HG02759 (cell line): ENCODE data around the gene DPYD.

Source experiments
- ATAC-seq: cut with Tn5 transposase; IDR thresholded peaks from one replicate; pipeline ENCODE4 v1.9.1; 2021; ENCODE audit warnings: mild to moderate bottlenecking, moderate library complexity; ENCODE audit not compliant: unreplicated experiment

The DPYD gene

DNA sequence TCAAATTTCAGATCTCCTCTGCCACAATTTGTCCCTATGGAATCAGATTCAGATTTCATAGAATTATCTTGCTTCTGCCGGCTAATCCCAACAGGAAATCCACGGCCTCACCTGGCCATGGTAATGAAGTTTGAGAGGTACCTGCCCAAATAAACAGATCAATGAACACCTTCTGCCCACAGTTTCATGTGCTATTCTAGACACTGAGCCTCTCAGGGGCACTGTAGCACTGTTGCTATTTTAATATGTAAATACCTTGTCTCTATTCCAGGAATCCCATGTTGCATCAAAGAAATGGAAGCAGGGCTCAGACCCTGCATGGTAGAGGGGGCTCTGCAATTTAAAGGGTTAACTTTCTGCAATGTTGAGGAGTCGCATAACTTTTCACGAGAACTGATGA lies 606.1 kb downstream of the DPYD start:
- no peak for ATAC-seq

DNA sequence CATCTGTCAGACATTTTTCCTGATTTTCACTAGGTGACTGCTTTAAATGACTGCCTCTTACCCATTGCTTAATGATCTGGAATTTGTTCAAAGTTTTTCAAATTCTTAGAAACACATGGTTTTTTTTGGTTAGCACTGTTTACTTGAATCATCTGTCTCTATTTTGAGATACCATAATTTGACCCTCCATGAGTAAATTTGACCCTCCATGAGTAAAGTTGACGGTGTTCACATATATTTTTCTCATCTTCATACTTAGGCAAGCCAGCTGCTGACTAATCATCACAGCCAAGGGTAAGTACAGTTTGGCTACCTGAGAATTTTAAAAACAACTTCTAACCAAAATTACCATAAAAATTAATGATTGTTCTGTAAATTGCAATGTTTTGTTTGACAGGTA lies 612.7 kb downstream of the DPYD start:
- no peak for ATAC-seq

DNA sequence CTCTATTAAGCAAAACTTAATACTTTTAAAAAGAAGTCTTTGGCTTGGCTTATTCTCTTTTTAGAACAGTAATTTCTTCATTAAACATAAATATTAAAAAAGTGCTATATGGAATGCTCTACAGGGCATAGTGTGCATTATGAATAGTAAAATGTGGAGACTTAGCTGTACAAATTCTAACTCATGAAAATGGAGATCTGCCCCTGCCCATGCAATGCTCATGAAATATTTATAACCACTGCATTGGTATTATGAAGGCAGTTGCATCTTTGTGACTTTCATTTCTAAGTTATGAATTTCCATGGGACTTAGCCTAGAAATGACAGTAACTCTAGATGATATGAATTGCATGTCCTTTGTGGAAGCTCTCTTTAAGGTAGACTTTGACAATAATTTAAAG lies 613.3 kb downstream of the DPYD start:
- no peak for ATAC-seq

DNA sequence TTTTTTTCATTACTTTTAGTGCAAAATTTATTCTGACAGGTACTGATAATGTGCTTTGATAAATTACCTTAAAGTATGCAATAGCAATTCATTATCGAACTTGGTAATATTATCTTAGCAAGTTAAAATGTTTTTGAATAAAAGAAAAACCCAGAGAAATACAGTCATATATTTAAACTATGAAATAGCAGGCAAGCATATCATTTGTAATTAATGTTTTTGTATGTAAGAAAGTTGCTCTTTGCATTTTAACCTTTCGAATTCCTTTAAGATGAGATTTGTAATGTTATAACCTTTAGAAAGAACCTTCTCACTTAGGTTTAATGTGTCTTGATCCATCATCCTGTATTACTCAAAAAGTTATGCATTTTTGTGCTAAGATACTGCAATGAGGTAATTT lies 613.7 kb downstream of the DPYD start:
- ATAC-seq, result no peak

DNA sequence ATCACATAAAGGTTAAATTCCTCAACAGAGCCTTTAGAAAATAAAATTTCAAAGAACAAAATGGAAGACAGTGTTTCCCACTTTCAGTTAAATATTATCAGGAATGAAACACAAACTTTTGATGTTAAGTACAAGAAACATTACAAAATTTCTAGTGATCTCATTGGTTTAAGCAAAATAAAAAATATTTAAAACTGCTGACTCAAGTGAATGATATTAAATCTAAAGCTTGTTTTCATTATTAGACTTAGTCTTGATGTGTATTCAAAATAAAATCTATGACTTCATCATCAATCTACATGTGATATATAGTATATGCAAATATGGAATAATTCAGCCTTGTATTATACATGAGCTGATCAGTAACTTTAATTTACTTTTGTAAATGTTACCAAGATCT lies 614.3 kb downstream of the DPYD start:
- ATAC-seq, result no peak

DNA sequence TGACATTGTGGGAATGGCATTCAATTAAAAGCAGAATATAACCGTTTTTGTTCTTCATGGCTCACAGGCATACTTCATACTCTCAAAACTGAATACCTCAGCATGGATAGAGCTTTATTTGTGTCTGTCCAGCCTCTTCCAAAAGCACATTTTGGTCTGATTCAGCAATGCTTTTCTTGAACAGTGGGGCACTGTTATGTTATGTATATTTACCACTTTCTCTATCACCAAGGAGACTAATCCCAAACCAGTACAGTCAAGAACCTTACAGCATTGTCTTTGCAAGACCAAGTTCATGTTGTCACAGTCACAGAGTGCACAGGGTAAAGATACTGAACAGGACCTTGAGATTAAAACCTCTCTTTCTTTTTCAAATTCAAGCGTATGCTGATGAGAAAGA lies 616.5 kb downstream of the DPYD start:
- no peak for ATAC-seq

DNA sequence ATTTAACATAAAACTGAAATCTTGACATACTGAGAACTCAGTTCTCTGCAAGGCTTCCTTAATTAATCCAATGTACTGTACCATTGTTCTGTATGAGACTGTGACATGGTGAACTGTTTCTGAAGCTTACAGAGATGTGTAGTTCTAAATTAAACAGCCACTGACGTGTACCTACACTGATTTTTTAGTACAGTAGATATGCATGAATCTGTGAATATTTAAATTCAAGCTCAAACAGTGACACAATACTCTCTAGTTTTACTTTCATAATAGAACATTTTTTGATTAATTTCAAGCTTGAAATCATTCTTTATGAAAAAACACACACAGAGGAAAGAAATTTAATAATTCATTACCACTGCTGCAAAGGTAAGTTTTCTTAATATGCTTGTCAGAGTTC lies 621.9 kb downstream of the DPYD start:
- no peak for ATAC-seq

DNA sequence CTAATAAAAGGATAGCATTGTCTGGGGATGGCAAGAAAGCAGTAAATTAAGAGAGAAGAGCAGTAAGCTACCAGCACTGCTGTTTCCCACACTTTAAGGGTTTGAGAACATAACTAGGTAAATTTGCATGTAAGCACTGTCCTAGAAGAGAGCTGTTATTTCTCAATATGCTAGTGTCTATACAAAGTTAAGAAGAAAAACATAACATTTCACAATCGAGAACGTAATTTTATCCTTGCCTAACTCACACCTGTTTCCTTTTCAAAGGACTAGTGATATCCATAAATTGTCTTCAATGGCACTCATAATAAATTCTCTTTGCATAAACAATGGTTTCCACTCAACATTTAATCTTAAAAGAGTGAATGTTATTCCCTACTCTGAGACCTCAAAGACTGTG lies 623.2 kb downstream of the DPYD start:
- ATAC-seq, result no peak

DNA sequence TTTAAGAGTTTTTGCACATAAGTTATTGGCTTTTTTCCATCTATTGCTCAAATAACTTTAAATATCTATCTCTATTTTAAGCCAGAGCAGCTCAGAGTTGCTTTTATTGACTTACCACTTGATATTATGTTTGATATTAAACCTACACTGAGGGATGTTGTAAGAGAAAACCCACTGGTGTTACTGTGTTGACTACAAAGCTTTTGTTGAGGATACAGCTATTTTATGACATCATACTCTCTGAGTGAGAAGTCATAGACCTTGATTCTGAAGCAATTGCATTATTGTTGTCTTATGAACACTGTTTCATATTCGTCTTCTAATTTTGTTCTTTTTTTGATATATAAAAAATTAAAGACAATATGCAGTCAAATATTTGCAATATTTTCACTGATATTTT lies 638.9 kb downstream of the DPYD start:
- ATAC-seq, result no peak

DNA sequence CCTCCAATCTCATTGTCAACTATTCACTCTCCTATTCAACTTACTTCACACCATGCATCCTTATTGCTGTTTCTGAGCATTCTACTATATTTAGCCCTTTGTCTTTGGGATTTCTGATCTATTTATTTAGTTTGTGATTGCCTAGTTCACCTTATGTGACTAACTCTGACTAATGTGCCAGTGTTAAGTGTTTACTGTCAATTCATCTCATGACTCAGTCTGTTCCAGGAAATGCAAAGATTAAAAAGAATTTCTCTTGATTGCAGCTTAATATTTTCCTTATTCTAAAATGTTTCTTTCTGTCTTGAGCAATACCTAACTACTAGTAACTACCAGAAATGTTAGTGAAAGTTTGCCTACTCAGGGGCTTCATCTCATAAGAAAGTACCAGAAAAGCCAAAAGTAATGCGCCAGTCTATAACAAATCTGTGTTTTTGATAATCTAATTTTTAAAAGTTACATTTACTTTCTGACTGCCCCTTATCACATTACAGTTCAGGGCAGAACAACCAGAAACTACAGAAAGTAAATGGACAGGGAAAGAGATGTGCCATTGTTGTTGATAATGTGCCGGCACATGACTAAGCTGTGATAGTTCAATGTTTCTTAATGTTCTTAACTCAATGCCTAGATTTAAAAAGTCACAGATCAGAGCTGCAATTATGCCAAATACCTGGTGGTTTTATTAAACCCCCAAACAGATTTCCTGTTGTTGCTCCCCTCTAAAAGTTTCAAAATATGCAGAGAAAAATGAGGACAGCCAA lies 642.8 kb downstream of the DPYD start:
- no peak for ATAC-seq

DNA sequence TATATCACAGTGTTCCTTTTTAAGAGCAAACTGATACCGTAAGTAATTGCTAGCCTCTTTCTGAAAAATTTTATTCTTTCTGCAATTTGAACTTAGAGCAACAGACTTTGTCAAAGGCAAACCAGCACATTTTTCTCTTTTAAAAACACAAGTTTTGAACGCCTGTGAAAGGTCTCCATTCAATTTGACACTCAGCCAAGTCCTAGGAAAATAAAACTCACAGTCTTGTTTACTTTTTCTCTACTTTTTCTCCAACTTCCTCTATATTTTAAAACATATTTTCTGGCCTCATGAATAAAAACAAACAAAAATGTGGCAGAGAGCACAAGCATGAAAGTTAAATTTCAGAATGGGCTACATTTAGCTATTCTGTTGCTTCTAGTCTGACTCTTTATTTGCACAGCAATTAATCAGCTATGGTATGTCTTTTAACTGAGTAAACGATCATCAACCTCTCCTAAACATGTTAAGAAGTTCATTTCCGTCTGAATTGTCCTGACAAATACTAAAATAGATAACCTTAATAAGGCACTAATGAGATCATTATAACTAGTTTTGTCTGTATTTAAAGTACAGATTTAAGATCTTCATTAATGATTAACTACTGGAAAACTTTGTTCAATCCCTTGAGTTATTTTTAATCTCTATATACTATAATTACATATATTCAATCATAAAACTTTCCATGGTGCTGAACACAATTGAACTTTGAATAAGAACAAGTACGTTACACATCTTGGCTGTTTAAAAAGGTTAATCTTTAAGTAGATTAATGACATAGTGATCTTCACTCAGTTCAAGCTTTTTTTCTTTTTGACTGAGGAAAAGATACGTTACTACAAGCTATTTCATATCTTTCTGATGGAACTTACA lies 648.7 kb downstream of the DPYD start:
- ATAC-seq, result no peak

DNA sequence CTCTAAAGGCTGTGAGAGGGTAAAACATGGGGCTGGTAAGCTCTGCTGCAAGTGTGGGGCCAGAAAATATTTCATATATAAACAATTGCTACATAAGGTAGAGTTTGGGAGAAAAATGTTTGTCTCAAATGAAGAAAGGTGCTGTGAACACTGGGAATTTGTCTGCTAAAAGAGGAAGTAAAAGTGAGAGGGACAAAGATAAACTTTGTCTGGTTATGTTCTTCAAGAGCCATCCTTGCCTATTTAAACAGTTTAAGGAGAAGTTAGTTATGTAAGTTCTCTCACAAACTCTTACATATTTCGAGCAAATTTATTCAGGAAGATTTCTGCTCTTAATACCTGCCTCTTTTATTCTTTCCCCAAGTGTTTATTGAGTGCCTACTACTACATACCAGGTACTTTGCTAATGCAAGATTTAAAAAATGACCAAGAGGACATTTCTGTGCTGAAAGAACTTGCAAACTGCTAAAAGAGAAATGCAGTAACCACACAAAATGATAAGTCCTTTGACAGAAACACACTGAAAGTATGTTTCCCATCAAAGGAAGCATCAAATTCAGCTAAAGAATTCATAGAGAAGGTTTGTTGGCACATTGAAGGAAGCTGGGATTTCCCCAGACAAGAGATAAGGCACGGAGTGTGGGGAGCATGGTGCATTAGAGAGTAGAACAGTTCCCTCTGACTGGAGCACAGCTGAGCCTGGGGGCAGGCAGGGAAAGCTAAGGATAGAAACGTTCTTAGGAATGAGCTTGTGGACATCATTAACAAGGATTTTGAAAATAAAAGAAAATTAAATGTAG lies 650.1 kb downstream of the DPYD start:
- ATAC-seq, result peak; percentile 62

DNA sequence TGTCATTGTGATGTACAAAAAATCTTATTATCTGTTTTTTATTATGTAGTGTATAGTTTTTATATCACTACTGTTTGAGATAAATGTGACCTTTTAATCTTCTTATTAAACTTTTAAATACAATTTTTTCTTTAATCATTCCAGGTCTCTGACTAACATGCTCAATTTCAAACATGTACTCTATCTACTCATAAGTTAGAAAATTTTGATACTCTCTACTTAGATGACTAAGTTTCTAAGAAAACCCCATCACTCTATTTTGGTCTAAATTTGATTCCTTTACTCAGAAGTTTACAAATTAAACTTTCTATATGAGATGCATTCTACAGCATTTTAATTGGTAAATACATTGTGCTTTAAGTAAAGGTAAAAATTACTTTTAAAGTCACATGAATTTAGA lies 655.2 kb downstream of the DPYD start:
- no peak for ATAC-seq

DNA sequence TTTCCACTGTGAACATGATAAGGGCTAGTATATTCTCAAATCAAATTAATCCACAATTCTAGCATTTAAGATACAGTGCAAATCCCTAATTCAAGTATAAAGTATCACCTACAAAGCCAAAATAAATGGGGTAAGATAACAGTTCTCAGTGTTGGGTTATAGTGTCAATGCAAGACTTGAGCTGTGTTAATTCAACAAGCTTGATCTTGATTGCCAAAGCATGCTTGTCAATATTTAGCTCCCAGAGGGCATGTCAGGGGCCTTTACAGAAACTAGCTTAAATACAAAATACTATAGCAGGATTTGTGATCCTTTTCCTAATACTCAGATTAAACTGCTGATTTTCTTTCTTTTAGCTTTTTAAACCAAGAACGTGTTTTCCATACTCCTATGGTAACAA lies 658.0 kb downstream of the DPYD start:
- ATAC-seq, result no peak

DNA sequence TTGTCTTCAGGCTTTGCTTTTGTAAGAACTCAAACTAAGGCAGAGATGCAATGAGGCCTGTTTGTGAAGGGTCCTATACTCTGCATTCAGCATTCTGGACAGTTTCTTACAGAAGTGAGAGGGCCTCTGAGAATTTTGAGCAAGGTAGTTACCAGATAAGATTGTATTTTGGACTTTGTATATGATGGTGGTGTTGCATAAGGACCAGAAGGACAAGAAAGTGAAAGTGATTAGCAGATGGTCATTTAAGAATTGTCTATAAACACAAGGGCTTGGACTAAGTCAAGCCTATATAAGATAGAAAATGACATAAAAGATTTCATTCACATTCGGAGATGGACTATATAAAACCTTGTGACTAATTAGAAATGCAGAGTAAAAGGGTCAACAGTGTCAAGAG lies 662.2 kb downstream of the DPYD start:
- ATAC-seq, result no peak

DNA sequence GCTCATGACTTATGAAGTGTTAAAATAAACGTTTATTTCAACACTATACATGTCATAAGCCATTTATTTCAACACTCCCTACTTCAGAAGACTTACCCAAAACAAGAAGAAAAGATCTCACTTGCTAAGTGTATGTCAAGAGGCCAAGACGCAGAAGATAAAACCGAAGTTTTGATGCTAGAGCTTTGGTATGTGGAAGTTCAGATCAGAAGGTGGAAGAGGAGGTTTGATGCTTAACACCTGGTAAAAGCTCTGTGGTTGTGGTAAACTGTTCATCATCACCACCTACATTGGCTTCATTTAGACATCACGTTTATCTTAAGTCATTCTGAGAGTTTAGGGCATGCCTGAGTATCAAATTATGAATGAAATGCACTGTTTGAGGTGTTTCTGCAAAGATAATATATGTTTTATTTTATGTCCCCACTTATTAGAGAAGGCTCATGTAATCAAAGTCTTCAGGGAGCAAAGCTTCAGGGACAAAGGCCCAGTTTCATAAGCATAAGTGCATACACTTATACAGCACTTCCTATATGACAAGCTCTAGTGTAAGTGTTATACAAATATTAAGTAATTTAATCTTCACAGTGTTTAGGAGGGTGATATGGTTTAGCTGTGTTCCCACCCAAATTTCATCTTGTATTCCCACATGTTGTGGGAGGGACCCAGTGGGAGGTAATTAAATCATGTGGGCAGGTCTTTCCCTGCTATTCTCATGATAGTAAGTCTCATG lies 665.9 kb downstream of the DPYD start:
- no peak for ATAC-seq

DNA sequence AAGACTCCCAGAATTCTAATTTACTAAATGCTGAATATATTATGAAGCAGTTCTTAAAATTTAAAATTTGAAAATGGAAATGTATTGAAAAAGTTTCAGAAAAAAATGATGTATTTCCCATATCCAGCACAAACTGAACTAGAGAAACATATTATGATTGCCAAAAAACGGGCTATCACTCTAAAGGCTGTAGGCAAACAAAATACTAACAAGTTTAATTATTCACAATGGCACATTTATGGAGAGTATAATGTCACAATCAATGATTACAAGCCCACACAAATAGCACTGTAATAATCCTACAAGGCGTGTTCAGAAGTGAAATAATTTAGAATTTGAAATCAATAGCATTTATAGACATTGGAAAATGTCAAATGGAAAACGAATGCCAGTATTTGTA lies 667.9 kb downstream of the DPYD start:
- ATAC-seq, result no peak

DNA sequence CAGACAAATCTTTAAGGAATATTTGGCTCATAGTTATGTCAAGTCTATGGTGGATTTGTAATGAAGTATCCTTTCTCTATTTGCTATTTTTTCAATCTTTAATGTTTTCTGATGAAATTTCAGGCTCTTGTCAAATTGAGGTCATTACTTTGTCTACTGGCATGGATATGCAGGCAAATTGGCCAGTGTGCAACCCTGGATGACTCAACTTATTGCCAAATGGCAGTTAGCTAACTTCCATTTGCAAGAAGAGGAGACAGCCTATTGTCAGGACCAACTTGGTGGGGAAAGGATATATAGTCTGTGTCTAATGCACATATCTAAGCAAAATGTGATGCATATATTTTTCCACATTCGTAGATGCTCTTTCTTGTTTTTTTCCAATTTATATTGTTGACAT lies 668.8 kb downstream of the DPYD start:
- ATAC-seq, result no peak

DNA sequence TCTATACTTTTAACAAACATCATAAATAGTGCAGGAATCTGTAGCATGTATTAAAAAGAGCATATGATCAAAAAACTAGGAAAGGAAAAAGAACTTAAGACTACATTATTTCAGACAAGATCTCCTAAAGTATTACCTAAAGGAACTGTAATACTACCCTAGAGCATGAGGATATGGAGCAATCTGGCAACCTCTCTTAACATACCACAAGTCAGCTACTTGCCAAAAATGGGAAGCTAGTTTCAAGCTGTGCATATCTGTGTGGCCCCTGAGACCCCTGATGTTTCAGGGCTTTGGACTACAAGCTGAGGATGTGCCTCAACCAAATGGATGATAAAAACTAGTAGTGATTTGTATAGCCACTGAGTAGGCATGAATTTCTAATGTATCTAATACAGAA lies 673.6 kb downstream of the DPYD start:
- no peak for ATAC-seq

DNA sequence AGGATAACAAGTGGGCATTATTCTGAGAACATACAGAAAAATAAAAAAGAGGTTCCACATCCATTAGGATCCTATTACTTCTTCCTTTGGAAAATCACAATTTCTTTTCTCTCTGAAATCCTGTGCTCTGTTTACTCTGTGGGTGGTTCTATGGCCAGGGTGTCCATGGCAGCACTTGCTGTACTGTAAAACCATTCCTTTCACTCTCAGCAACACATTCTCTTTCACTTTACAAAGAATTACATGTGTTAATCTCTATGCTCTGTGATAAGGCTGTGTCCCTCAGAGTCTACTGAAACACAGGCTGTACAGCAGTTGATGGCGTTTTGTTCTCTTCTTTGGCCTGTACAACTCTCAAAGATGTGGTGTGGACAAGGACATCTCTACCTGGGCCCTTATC lies 675.2 kb downstream of the DPYD start:
- no peak for ATAC-seq

DNA sequence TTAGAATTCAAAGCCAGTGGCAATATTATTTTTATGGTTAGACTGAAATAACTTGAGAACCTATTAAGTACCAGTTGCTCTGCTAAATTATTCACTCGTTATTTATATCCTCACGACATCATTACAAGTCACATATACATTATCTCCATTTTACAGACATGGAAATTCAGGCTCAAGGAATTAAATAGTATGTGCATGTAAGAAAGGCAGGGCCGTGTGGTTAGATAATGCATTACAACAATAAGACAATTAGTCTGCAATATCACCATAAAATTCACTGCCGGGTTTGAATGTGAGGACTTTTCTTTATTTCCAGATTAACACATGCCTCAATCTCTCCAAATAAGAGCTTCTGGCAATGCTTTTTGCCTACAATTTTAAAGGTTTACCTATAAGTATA lies 675.8 kb downstream of the DPYD start:
- ATAC-seq, result no peak
